ENCODE measurements around the gene GOLGA7B. TPM values are rescaled to one million over a fixed set of nuclear protein-coding genes. Genes with fewer than 3 reads are reported as not detected.

GOLGA7B gene
- polyA plus RNA-seq, 3 donors = 0.11 to 2.7 (median 0.43) TPM

- H3K27ac ChIP-seq (ENCODE audit: low read depth, low read length) = no peak overlapping the region
- 80 to 87% (median 81%) methylated on average over 6 of the region's 6 CpGs for WGBS, 3 donors
Observed at GRCh38 chr10:97887399-97887798, 37.8 kb downstream of the GOLGA7B start.

GRCh38 chr10:97888134-97888533 is 38.5 kb downstream of the GOLGA7B start:
- WGBS, 3 donors = 90 to 96% (median 94%) methylated on average over 7 of the region's 7 CpGs
- H3K27ac ChIP-seq (ENCODE audit: low read depth, low read length) = no peak overlapping the region

- no peak overlapping the region for H3K27ac ChIP-seq (ENCODE audit: low read depth, low read length)
- 61 to 63% (median 62%) methylated on average over 12 of the region's 12 CpGs for WGBS, 3 donors
Observed at GRCh38 chr10:97888641-97889262, 39.1 kb downstream of the GOLGA7B start.

GRCh38 chr10:97889461-97890265 is 40.0 kb downstream of the GOLGA7B start:
- WGBS, 3 donors = 54 to 68% (median 62%) methylated on average over 18 of the region's 18 CpGs
- H3K27ac ChIP-seq (ENCODE audit: low read depth, low read length) = no peak overlapping the region

GRCh38 chr10:97891497-97892167 is 42.0 kb downstream of the GOLGA7B start:
- WGBS, 3 donors = 77 to 84% (median 82%) methylated on average over 17 of the region's 17 CpGs
- no peak overlapping the region for H3K27ac ChIP-seq (ENCODE audit: low read depth, low read length)

- 81 to 86% (median 83%) methylated on average over 2 of the region's 2 CpGs for WGBS, 3 donors
Observed at GRCh38 chr10:97892506-97892905, 42.9 kb downstream of the GOLGA7B start.

GRCh38 chr10:97892939-97893338 is 43.3 kb downstream of the GOLGA7B start:
- WGBS, 3 donors = 72 to 85% (median 84%) methylated on average over 2 of the region's 2 CpGs
- no peak overlapping the region for H3K27ac ChIP-seq (ENCODE audit: low read depth, low read length)

More at GRCh38 chr10:97892506-97892905, 42.9 kb downstream of the GOLGA7B start:
- no peak overlapping the region for H3K27ac ChIP-seq (ENCODE audit: low read depth, low read length)

GRCh38 chr10:97894092-97894491 is 44.4 kb downstream of the GOLGA7B start:
- 52 to 84% (median 77%) methylated on average over 3 of the region's 3 CpGs for WGBS, 3 donors
- no peak overlapping the region for H3K27ac ChIP-seq (ENCODE audit: low read depth, low read length)

- H3K27ac ChIP-seq (ENCODE audit: low read depth, low read length) = no peak overlapping the region
- 87 to 92% (median 91%) methylated on average over 13 of the region's 13 CpGs for WGBS, 3 donors
Observed at GRCh38 chr10:97895084-97895483, 45.4 kb downstream of the GOLGA7B start.

- 49 to 72% (median 57%) methylated on average over 9 of the region's 9 CpGs for WGBS, 3 donors
- no peak overlapping the region for H3K27ac ChIP-seq (ENCODE audit: low read depth, low read length)
Observed at GRCh38 chr10:97895915-97896314, 46.3 kb downstream of the GOLGA7B start.

GRCh38 chr10:97896756-97897358 is 47.2 kb downstream of the GOLGA7B start:
- 78 to 94% (median 90%) methylated on average over 12 to 13 of the region's 13 CpGs for WGBS, 3 donors
- H3K27ac ChIP-seq (ENCODE audit: low read depth, low read length) = no peak overlapping the region

- 9 to 27% (median 11%) methylated on average over 4 of the region's 4 CpGs for WGBS, 3 donors
- H3K27ac ChIP-seq (ENCODE audit: low read depth, low read length) = no peak overlapping the region
Observed at GRCh38 chr10:97898429-97898828, 48.8 kb downstream of the GOLGA7B start.

GRCh38 chr10:97901381-97901780 is 51.7 kb downstream of the GOLGA7B start:
- 86 to 88% (median 88%) methylated on average over 12 of the region's 12 CpGs for WGBS, 3 donors
- H3K27ac ChIP-seq (ENCODE audit: low read depth, low read length) = no peak overlapping the region

GRCh38 chr10:97903128-97904017 is 53.7 kb downstream of the GOLGA7B start:
- H3K27ac ChIP-seq (ENCODE audit: low read depth, low read length) = no peak overlapping the region
- 58 to 75% (median 73%) methylated on average over 9 of the region's 9 CpGs for WGBS, 3 donors

GRCh38 chr10:97904018-97904381 is 54.4 kb downstream of the GOLGA7B start:
- no peak overlapping the region for H3K27ac ChIP-seq (ENCODE audit: low read depth, low read length)
- WGBS, 3 donors = 46 to 66% (median 59%) methylated on average over 5 of the region's 5 CpGs

GRCh38 chr10:97904576-97904975 is 54.9 kb downstream of the GOLGA7B start:
- no peak overlapping the region for H3K27ac ChIP-seq (ENCODE audit: low read depth, low read length)
- 83 to 84% (median 83%) methylated on average over 11 of the region's 11 CpGs for WGBS, 3 donors

GRCh38 chr10:97905276-97905675 is 55.6 kb downstream of the GOLGA7B start:
- H3K27ac ChIP-seq (ENCODE audit: low read depth, low read length) = no peak overlapping the region
- WGBS, 3 donors = 75 to 81% (median 80%) methylated on average over 8 of the region's 8 CpGs

- no peak overlapping the region for H3K27ac ChIP-seq (ENCODE audit: low read depth, low read length)
- WGBS, 3 donors = 69 to 77% (median 72%) methylated on average over 6 of the region's 6 CpGs
Observed at GRCh38 chr10:97907211-97907610, 57.6 kb downstream of the GOLGA7B start.

All from adipose tissue (tissue), 3 donors.